ENCODE data around the gene SPRR2B.
"Not testable (repeated sequence)": the region's sequence is repeated elsewhere in the genome, so short reads cannot be mapped to it uniquely, and the experiment has no call there.

DNA sequence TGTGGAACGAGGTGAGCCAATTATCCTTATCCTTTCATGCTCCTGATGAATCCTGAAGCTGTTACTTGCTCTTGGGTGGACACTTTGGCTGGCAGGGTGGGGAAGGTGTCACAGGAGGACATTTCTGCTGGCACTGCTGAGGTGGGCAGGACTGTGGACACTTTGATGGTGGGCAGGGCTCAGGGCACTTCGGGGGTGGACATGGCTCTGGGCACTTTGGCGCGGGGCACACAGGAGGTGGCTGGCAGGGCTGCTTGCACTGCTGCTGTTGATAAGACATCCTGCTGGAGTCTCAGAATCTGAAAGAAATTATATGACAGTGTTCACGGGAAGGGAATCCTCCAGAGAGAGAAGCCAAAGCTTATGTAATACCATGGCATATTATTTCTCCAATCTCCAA, 41.0 kb upstream of the SPRR2B start:
- not testable (repeated sequence) for TF ChIP-seq RXRA (CRISPR knock-in tag; IDR thresholded peaks at IDR 0.05); NKX3-1 (CRISPR knock-in tag; IDR thresholded peaks at IDR 0.05); THAP7 (CRISPR knock-in tag; IDR thresholded peaks at IDR 0.05); ZSCAN29 (CRISPR knock-in tag; conservative IDR thresholded peaks at IDR 0.05); MAZ (IDR thresholded peaks at IDR 0.05; ENCODE audit: borderline replicate concordance, low read depth, low read length); MAZ (CRISPR knock-in tag; IDR thresholded peaks at IDR 0.05; ENCODE audit: low read depth); E2F1 (CRISPR knock-in tag; IDR thresholded peaks at IDR 0.05); ZNF18 (CRISPR knock-in tag; IDR thresholded peaks at IDR 0.05; ENCODE audit: insufficient replicate concordance); KAT2B (IDR thresholded peaks at IDR 0.05; ENCODE audit: borderline replicate concordance, low read depth, low read length); TFAP4 (IDR thresholded peaks at IDR 0.05; ENCODE audit: borderline replicate concordance, low read depth); ZNF616 (CRISPR knock-in tag; IDR thresholded peaks at IDR 0.05; ENCODE audit: low read depth)
- TF ChIP-seq, protein P1, sequence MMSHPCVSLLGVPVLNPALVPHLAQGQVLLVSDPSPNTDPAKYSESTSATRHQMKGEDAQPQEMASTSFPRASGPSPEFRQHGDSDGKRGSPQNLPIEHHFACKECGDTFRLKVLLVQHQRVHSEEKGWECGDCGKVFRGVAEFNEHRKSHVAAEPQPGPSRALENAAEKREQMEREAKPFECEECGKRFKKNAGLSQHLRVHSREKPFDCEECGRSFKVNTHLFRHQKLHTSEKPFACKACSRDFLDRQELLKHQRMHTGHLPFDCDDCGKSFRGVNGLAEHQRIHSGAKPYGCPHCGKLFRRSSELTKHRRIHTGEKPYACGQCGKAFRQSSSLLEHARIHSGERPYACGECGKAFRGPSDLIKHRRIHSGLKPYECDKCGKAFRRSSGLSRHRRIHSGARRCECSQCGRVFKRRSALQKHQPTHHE (CRISPR knock-in tag; IDR thresholded peaks at IDR 0.05; ENCODE audit: borderline replicate concordance), result not testable (repeated sequence)
- TF ChIP-seq, protein P2, sequence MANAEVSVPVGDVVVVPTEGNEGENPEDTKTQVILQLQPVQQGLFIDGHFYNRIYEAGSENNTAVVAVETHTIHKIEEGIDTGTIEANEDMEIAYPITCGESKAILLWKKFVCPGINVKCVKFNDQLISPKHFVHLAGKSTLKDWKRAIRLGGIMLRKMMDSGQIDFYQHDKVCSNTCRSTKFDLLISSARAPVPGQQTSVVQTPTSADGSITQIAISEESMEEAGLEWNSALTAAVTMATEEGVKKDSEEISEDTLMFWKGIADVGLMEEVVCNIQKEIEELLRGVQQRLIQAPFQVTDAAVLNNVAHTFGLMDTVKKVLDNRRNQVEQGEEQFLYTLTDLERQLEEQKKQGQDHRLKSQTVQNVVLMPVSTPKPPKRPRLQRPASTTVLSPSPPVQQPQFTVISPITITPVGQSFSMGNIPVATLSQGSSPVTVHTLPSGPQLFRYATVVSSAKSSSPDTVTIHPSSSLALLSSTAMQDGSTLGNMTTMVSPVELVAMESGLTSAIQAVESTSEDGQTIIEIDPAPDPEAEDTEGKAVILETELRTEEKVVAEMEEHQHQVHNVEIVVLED (CRISPR knock-in tag; IDR thresholded peaks at IDR 0.05; ENCODE audit: borderline replicate concordance), result not testable (repeated sequence)
- TF ChIP-seq, protein P3, sequence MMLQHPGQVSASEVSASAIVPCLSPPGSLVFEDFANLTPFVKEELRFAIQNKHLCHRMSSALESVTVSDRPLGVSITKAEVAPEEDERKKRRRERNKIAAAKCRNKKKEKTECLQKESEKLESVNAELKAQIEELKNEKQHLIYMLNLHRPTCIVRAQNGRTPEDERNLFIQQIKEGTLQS (CRISPR knock-in tag; IDR thresholded peaks at IDR 0.05), result not testable (repeated sequence)

Measured in HepG2 (cell line).